PC-9 (cell line): ENCODE measurements around the gene UBE2R2. TPM values are rescaled to one million over a fixed set of nuclear protein-coding genes. Genes with fewer than 3 reads are reported as not detected.

ENCODE experiments used
- BruUV-seq: library from RNA; stranded (reverse); fragments of 400-500 nt; replicated peaks from 2 replicates; lab custom pipeline; 2021; lab: Mats Ljungman, UMichigan
- CTCF ChIA-PET: fragments of 300-600 bp; sonication (Branson Sonifier 250); formaldehyde crosslinking; loops from one replicate; lab custom pipeline; 2022; ENCODE audit warnings: antibody characterized with exemption; lab: Charles Lee
- POLR2A ChIA-PET: fragments of 300-600 bp; sonication (Branson Sonifier 250); formaldehyde crosslinking; loops from one replicate; lab custom pipeline; 2022; ENCODE audit warnings: antibody characterized with exemption; ENCODE audit not compliant: unreplicated experiment; lab: Charles Lee
- DNase-seq, 2 experiments: peaks; one replicate each; pipeline versions ENCODE4 v3.0.0 to v3.0.0-alpha.2; 2015 to 2022; ENCODE audit warnings: mixed read lengths in 1 of 2
- H2AFZ ChIP-seq: fragments of 200-600 bp; sonication (generic); 2 replicates; pipeline ENCODE4 v1.8.1; 2017; ENCODE audit warnings: antibody characterized with exemption
- H3F3A ChIP-seq: fragments of 200-600 bp; sonication (generic); 2 replicates; pipeline ENCODE4 v1.8.1; 2017; ENCODE audit warnings: antibody characterized with exemption, mild to moderate bottlenecking, low read depth; ENCODE audit not compliant: insufficient read depth
- H3K27ac ChIP-seq: fragments of 200-600 bp; sonication (generic); 2 replicates; pipeline ENCODE4 v1.6.1; 2016; ENCODE audit warnings: mixed run types
- H3K27me3 ChIP-seq: fragments of 200-600 bp; sonication (generic); 2 replicates; pipeline ENCODE4 v1.6.1; 2016; ENCODE audit warnings: low read depth, mixed run types; ENCODE audit not compliant: insufficient read depth
- H3K36me3 ChIP-seq: fragments of 200-600 bp; sonication (generic); 2 replicates; pipeline ENCODE4 v1.6.1; 2016; ENCODE audit warnings: low read depth, mixed run types
- H3K4me1 ChIP-seq: fragments of 200-600 bp; sonication (generic); replicated peaks from 2 replicates; pipeline ENCODE4 v1.6.1; 2016; ENCODE audit warnings: mixed run types; ENCODE audit not compliant: insufficient read depth
- H3K4me2 ChIP-seq: fragments of 200-600 bp; sonication (generic); 2 replicates; pipeline ENCODE4 v1.6.1; 2017; ENCODE audit warnings: mixed run types
- H3K4me3 ChIP-seq: fragments of 200-600 bp; sonication (generic); 2 replicates; pipeline ENCODE4 v1.6.1; 2016; ENCODE audit warnings: mixed run types
- H3K79me2 ChIP-seq: fragments of 200-600 bp; sonication (generic); 2 replicates; pipeline ENCODE4 v1.6.1; 2017; ENCODE audit warnings: low read depth, mixed run types
- H3K9me2 ChIP-seq: fragments of 200-600 bp; sonication (generic); 2 replicates; pipeline ENCODE4 v1.8.1; 2017; ENCODE audit warnings: mild to moderate bottlenecking; ENCODE audit not compliant: insufficient read depth
- H3K9me3 ChIP-seq: fragments of 200-600 bp; sonication (generic); 2 replicates; pipeline ENCODE4 v1.8.1; 2016; ENCODE audit warnings: low read depth; ENCODE audit not compliant: insufficient read depth
- H4K20me1 ChIP-seq: fragments of 200-600 bp; sonication (generic); 2 replicates; pipeline ENCODE4 v1.8.1; 2017; ENCODE audit not compliant: insufficient read depth
- EZH2 ChIP-seq: fragments of 200-600 bp; sonication (generic); IDR thresholded peaks from 2 replicates; pipeline ENCODE4 v1.8.0; 2017; ENCODE audit warnings: antibody characterized with exemption, low read depth
- intact Hi-C: fragments of 100-400 bp; cut with micrococcal nuclease; formaldehyde crosslinking; loops from one replicate; pipeline ENCODE4 v1.10.0; 2022; ENCODE audit not compliant: unreplicated experiment
- total RNA-seq: library from RNA; stranded (reverse); gene quantifications from 2 replicates; pipeline ENCODE4 v1.2.3, GENCODE V29; 2021
- TF ChIP-seq, protein P1 (sequence below): fragments of 200-600 bp; sonication (generic); conservative IDR thresholded peaks from 2 replicates; pipeline ENCODE4 v1.6.1; 2017; ENCODE audit warnings: mixed run types, antibody characterized with exemption, mild to moderate bottlenecking, moderate library complexity

UBE2R2 gene
- total RNA-seq, 1 experiment from 2014 or later, result 38.9 TPM

DNA sequence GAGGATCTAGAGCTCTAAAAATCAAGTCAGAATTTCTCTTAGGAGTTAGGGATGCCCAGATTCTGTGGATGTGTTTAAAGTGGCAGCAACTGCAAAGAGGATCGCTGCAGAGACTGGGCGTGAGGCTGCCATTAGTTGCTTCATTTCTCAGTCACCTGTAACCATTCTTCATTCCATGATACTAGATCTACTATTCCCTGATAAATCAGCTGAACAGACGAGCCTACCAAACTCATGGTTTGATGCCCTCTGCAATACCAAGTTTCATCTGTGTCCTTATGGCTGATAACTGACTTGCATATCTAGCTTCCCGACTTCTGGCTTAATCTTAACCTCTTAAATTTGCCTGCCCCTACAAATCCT lies 33.3 kb downstream of the UBE2R2 start:
- ChIA-PET POLR2A (interaction anchor here (0.6 kb wide), 1 partner anchor 12 kb away, joined by 8 read pairs; no protein-coding TSS in a partner anchor), CTCF (interaction anchor here (0.6 to 0.8 kb wide), 2 partner anchors 22 to 37 kb away, joined by 3 read pairs; no protein-coding TSS in a partner anchor)
- peaks cover 90% of the 10 kb centered on the region for H3K79me2 ChIP-seq
- no peaks in the 10 kb centered on the region for H3K9me2 ChIP-seq
- H4K20me1 ChIP-seq, result peaks cover 26% of the 10 kb centered on the region
- peaks cover 19% of the 10 kb centered on the region for H3K4me1 ChIP-seq
- no peak overlapping the region for H2AFZ ChIP-seq
- H3K4me2 ChIP-seq, result 0 out of 2 replicates have a peak overlapping the region, but pooled peaks have one; percentile 3
- H3K4me3 ChIP-seq, result no peak overlapping the region
- intact Hi-C loops, result loop anchor here (5.0 kb wide), 1 partner anchor 33 kb away; the partner anchor contains the start of gene UBE2R2
- H3F3A ChIP-seq, result peaks cover 11% of the 10 kb centered on the region; the same call in 1 of the 2 replicates
- DNase-seq, result no peak
- H3K36me3 ChIP-seq, result no peaks in the 10 kb centered on the region
- H3K9me3 ChIP-seq, result no peaks in the 10 kb centered on the region
- peak overlapping the region; percentile 39; the same call in 1 of the 2 replicates for H3K27ac ChIP-seq
- H3K27me3 ChIP-seq, result no peaks in the 10 kb centered on the region
- no TSS peak for BruUV-seq
- no peak for TF ChIP-seq EZH2
- TF ChIP-seq, protein P1, sequence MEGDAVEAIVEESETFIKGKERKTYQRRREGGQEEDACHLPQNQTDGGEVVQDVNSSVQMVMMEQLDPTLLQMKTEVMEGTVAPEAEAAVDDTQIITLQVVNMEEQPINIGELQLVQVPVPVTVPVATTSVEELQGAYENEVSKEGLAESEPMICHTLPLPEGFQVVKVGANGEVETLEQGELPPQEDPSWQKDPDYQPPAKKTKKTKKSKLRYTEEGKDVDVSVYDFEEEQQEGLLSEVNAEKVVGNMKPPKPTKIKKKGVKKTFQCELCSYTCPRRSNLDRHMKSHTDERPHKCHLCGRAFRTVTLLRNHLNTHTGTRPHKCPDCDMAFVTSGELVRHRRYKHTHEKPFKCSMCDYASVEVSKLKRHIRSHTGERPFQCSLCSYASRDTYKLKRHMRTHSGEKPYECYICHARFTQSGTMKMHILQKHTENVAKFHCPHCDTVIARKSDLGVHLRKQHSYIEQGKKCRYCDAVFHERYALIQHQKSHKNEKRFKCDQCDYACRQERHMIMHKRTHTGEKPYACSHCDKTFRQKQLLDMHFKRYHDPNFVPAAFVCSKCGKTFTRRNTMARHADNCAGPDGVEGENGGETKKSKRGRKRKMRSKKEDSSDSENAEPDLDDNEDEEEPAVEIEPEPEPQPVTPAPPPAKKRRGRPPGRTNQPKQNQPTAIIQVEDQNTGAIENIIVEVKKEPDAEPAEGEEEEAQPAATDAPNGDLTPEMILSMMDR, result no peak

DNA sequence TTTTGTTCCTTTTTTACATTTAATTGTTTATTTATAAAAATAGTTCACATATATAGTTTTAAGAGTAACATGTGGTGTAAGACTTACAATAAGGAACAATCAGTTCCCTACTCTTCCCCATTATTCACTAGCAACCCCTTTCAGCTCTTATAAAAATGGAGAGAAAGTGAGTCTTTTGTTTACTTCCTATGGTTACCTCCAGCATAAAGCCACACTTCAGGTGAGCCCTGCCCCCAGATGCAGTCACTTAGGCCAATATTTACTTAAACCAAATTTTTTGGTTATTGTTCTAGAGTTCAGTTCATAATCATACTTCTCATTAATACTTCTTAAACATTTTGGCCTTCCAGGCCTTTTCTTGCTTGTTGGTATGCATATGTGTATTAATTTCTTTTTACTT lies 33.7 kb downstream of the UBE2R2 start:
- Histone ChIP-seq H3K36me3 (no peaks in the 10 kb centered on the region), H3K4me1 (peaks cover 19% of the 10 kb centered on the region), H3F3A (peaks cover 11% of the 10 kb centered on the region; the same call in 1 of the 2 replicates), H3K4me3 (no peak overlapping the region), H4K20me1 (peaks cover 30% of the 10 kb centered on the region), H3K27me3 (no peaks in the 10 kb centered on the region), H3K9me2 (no peaks in the 10 kb centered on the region), H3K9me3 (no peaks in the 10 kb centered on the region), H3K27ac (peak overlapping the region; percentile 39), H2AFZ (no peak overlapping the region), H3K79me2 (peaks cover 90% of the 10 kb centered on the region), H3K4me2 (peak overlapping the region; percentile 3; the same call in 1 of the 2 replicates)
- TF ChIP-seq EZH2, result no peak
- TF ChIP-seq, protein P1, result no peak
- ChIA-PET POLR2A (interaction anchor here (0.6 kb wide), 1 partner anchor 12 kb away, joined by 8 read pairs; no protein-coding TSS in a partner anchor), CTCF (interaction anchor here (0.8 kb wide), 1 partner anchor 37 kb away, joined by 3 read pairs; no protein-coding TSS in a partner anchor)
- peak in 1 of 2 experiments; percentile 4 for DNase-seq
- BruUV-seq, result no TSS peak
- intact Hi-C loops, result loop anchor here (5.0 kb wide), 1 partner anchor 33 kb away; the partner anchor contains the start of gene UBE2R2

DNA sequence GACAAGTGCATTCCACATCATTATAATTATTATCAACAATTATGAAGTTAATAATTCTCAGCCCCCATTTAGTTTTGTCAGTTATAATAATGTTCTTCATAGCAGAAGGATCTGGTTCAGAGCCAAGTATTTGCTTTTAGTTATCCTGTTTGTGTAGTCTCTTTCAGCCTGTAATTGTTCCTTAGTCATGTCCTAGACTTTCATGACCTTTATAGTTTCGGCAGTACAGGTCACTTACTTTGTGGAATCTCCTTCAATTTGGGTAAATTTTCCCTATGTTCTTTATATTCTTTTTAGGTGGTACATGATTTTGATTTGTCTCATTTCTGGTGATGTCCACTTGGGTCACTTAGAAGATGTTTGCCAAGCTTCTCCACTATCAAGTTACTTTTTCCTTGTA lies 34.3 kb downstream of the UBE2R2 start:
- H3K4me3 ChIP-seq, result no peak overlapping the region
- H3K4me1 ChIP-seq, result peaks cover 19% of the 10 kb centered on the region
- no peaks in the 10 kb centered on the region for H3K9me2 ChIP-seq
- no peak for DNase-seq
- H3F3A ChIP-seq, result peaks cover 11% of the 10 kb centered on the region; the same call in 1 of the 2 replicates
- CTCF ChIA-PET, result interaction anchor here (0.7 kb wide), 1 partner anchor 34 kb away, joined by 5 read pairs; no protein-coding TSS in a partner anchor
- H3K27ac ChIP-seq, result peak overlapping the region; percentile 39
- no peaks in the 10 kb centered on the region for H3K36me3 ChIP-seq
- TF ChIP-seq, protein P1, result no peak
- no peak for TF ChIP-seq EZH2
- H4K20me1 ChIP-seq, result peaks cover 33% of the 10 kb centered on the region
- peaks cover 92% of the 10 kb centered on the region for H3K79me2 ChIP-seq
- intact Hi-C loops, result loop anchor here (5.0 kb wide), 1 partner anchor 34 kb away; the partner anchor contains the start of gene UBE2R2
- H3K9me3 ChIP-seq, result no peaks in the 10 kb centered on the region
- H3K4me2 ChIP-seq, result peak overlapping the region; percentile 3; the same call in 1 of the 2 replicates
- POLR2A ChIA-PET, result no interaction called here
- no TSS peak for BruUV-seq
- no peaks in the 10 kb centered on the region for H3K27me3 ChIP-seq
- no peak overlapping the region for H2AFZ ChIP-seq
